ENCODE data around the gene SH3TC2.

The SH3TC2 gene

GRCh38 chr5:149018909-149019443 is 43.9 kb downstream of the SH3TC2 start:
- TF ChIP-seq CTCF (IDR thresholded peaks at IDR 0.05): no peak

- no peak for TF ChIP-seq CTCF (IDR thresholded peaks at IDR 0.05)
Measured at GRCh38 chr5:149017636-149018035, 45.2 kb downstream of the SH3TC2 start.

- TF ChIP-seq CTCF (IDR thresholded peaks at IDR 0.05): no peak
Measured at GRCh38 chr5:149015561-149015960, 47.3 kb downstream of the SH3TC2 start.

DNA sequence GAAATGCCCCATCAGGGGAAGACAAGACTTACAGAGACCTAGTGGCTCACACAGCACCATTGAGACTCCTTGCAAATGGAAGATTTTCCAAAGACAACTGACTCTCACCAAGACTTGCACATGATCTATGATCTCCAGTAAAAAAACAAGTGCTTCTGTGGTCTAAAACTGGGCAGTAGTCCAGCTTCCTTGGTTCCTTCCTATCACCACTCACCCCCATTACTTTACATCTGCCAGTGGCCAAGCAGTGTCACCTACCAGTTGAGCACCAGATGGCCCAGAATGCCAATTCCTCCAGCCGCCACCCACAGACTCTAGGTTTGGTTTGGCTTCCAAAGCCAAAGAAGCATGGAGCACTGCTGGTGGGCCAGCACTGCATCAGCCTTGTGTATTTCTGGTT is 47.7 kb downstream of the SH3TC2 start:
- TF ChIP-seq CTCF (IDR thresholded peaks at IDR 0.05): no peak

GRCh38 chr5:149014571-149015031 is 48.3 kb downstream of the SH3TC2 start:
- TF ChIP-seq CTCF (IDR thresholded peaks at IDR 0.05): no peak

DNA sequence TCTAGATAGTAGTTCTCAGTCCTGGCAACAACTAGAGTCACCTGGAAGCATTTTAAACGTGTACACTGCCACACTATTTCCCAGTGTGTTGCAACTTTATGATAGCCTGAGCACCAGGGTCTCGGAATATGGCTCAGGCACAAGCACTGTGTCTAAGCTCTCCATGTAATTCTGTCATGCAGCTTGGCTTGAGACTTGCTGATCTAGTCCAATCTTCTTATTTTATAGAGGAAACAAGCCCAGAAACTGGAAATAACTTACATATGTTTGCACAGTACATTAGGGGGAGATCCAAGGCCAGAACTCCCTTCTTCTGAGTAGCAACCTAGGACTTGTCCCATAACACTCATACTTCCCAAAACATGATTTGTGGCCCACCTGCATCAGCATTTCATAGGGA is 49.1 kb downstream of the SH3TC2 start:
- TF ChIP-seq CTCF (IDR thresholded peaks at IDR 0.05): no peak

DNA sequence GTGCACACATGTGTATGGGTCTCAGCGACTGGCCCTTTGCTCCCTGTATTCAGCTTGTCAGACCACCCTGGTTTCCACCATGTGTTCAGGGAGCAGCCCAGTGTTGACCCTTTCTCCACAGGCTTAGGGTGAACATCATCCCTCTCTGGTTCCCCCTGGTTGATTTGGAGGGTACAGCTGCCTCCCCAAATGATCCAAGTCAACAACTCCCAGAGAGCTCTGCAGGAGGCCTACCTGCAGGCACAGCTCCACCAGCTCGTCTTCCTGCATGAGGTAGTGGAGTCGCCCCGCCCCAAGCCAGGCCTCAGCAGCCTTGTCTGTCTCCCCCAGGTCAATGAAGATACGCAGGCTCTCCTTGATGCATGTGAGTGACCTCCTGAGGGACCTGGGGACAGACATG is 50.5 kb downstream of the SH3TC2 start:
- TF ChIP-seq CTCF (IDR thresholded peaks at IDR 0.05): no peak

DNA sequence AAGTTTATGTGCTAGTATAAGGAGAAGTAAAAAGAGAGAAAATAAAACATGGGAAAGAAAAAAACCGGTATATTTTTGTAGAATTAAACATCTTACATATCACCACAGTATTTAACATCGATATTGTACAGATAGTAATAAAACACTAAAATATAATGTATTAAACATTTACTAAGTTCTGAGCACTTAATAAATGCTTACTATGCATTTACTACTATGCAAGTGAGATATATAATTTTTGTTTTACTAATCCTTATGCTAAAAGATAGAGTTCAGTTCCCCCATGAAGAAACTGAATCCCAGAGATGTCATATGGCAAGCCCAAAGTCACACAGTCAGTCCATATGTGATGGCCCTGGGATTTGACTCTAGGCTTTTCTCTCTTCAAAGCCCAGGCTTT is 51.1 kb downstream of the SH3TC2 start:
- no peak for TF ChIP-seq CTCF (IDR thresholded peaks at IDR 0.05)
